GM18858 (cell line): ENCODE results near the gene RBM19.

ENCODE experiments used
- ATAC-seq: cut with Tn5 transposase; IDR thresholded peaks from one replicate; pipeline ENCODE4 v1.9.1; 2021; ENCODE audit not compliant: unreplicated experiment

Gene RBM19

GRCh38 chr12:113887906-113888305 lies 78.2 kb downstream of the RBM19 start:
- no peak for ATAC-seq

GRCh38 chr12:113886721-113887120 lies 79.4 kb downstream of the RBM19 start:
- ATAC-seq, result no peak

GRCh38 chr12:113884392-113884791 lies 81.7 kb downstream of the RBM19 start:
- ATAC-seq, result no peak

- no peak for ATAC-seq
Observed at GRCh38 chr12:113882690-113883089, 83.4 kb downstream of the RBM19 start.

GRCh38 chr12:113880988-113881962 lies 84.8 kb downstream of the RBM19 start:
- no peak for ATAC-seq

- no peak for ATAC-seq
Observed at GRCh38 chr12:113880326-113880725, 85.8 kb downstream of the RBM19 start.

GRCh38 chr12:113879658-113880057 lies 86.5 kb downstream of the RBM19 start:
- ATAC-seq, result no peak

- no peak for ATAC-seq
Observed at GRCh38 chr12:113877607-113878006, 88.5 kb downstream of the RBM19 start.

- ATAC-seq, result no peak
Observed at GRCh38 chr12:113876160-113876559, 90.0 kb downstream of the RBM19 start.

GRCh38 chr12:113875691-113876090 lies 90.4 kb downstream of the RBM19 start:
- no peak for ATAC-seq

GRCh38 chr12:113874999-113875561 lies 91.0 kb downstream of the RBM19 start:
- no peak for ATAC-seq

- no peak for ATAC-seq
Observed at GRCh38 chr12:113874326-113874725, 91.8 kb downstream of the RBM19 start.

GRCh38 chr12:113873740-113874139 lies 92.4 kb downstream of the RBM19 start:
- ATAC-seq, result no peak

- no peak for ATAC-seq
Observed at GRCh38 chr12:113870890-113871289, 95.2 kb downstream of the RBM19 start.

- no peak for ATAC-seq
Observed at GRCh38 chr12:113870035-113870434, 96.1 kb downstream of the RBM19 start.

- no peak for ATAC-seq
Observed at GRCh38 chr12:113868365-113868764, 97.8 kb downstream of the RBM19 start.

GRCh38 chr12:113867258-113867657 lies 98.9 kb downstream of the RBM19 start:
- ATAC-seq, result no peak

GRCh38 chr12:113866496-113866895 lies 99.6 kb downstream of the RBM19 start:
- ATAC-seq, result no peak

- no peak for ATAC-seq
Observed at GRCh38 chr12:113863455-113863845, 102.7 kb downstream of the RBM19 start.

- no peak for ATAC-seq
Observed at GRCh38 chr12:113862590-113863454, 103.3 kb downstream of the RBM19 start.

- no peak for ATAC-seq
Observed at GRCh38 chr12:113861708-113862312, 104.3 kb downstream of the RBM19 start.
